Dermis blood vessel endothelial cell (primary cell): ENCODE data around the gene KCNJ13. TPM values are rescaled to one million over a fixed set of nuclear protein-coding genes. Genes with fewer than 3 reads are reported as not detected.
"Not testable (repeated sequence)": the region's sequence is repeated elsewhere in the genome, so short reads cannot be mapped to it uniquely, and the experiment has no call there.

Experiments used
- DNase-seq: peaks from one replicate; pipeline ENCODE4 v3.0.0; 2010
- total RNA-seq: library from RNA; depleted of rRNA; stranded (reverse); fragments of >200 nt; gene quantifications from 2 replicates; pipeline ENCODE4 v1.2.3, GENCODE V29; 2014

Gene KCNJ13
- total RNA-seq, 1 donor from 2014 or later: not detected

GRCh38 chr2:232761301-232761907, 15.0 kb downstream of the KCNJ13 start:
- peak; percentile 68 for DNase-seq

GRCh38 chr2:232757905-232758304, 18.5 kb downstream of the KCNJ13 start:
- DNase-seq: no peak

GRCh38 chr2:232750135-232750671, 26.2 kb downstream of the KCNJ13 start:
- DNase-seq: no peak

- DNase-seq: no peak
Measured at GRCh38 chr2:232749331-232749730, 27.0 kb downstream of the KCNJ13 start.

- no peak for DNase-seq
Measured at GRCh38 chr2:232748038-232748437, 28.3 kb downstream of the KCNJ13 start.

- DNase-seq: no peak
Measured at GRCh38 chr2:232744963-232745362, 31.4 kb downstream of the KCNJ13 start.

- DNase-seq: no peak
Measured at GRCh38 chr2:232741972-232742371, 34.4 kb downstream of the KCNJ13 start.

GRCh38 chr2:232741294-232741693, 35.1 kb downstream of the KCNJ13 start:
- no peak for DNase-seq

GRCh38 chr2:232731470-232731869, 44.9 kb downstream of the KCNJ13 start:
- DNase-seq: no peak

GRCh38 chr2:232728785-232729184, 47.6 kb downstream of the KCNJ13 start:
- no peak for DNase-seq

- no peak for DNase-seq
Measured at GRCh38 chr2:232723027-232723426, 53.3 kb downstream of the KCNJ13 start.

GRCh38 chr2:232721882-232722281, 54.5 kb downstream of the KCNJ13 start:
- no peak for DNase-seq

GRCh38 chr2:232721261-232721660, 55.1 kb downstream of the KCNJ13 start:
- DNase-seq: no peak

- DNase-seq: not testable (repeated sequence)
Measured at GRCh38 chr2:232720056-232720455, 56.3 kb downstream of the KCNJ13 start.

Other genes starting within 250 kb of the KCNJ13 start
- not detected in 2 replicates for gene CHRNG, start 236.9 kb downstream of the KCNJ13 start, total RNA-seq
- gene TIGD1, start 226.0 kb downstream of the KCNJ13 start, total RNA-seq: 1.3 and 1.5 TPM in 2 replicates
- gene EIF4E2, start 225.9 kb downstream of the KCNJ13 start, total RNA-seq: 102 and 112 TPM in 2 replicates
- gene EFHD1, start 143.0 kb downstream of the KCNJ13 start, total RNA-seq: 0.14 and 0.17 TPM in 2 replicates
- 54.4 and 57.2 TPM in 2 replicates for gene GIGYF2, start 79.2 kb downstream of the KCNJ13 start, total RNA-seq
- 0.34 and 0.84 TPM in 2 replicates for gene SNORC, start 93.7 kb upstream of the KCNJ13 start, total RNA-seq
- gene NGEF, start 236.7 kb upstream of the KCNJ13 start, total RNA-seq: 0.17 and 0.33 TPM in 2 replicates